HG03139 (cell line): ENCODE measurements around the gene P3H4.
"Not testable (repeated sequence)": the region's sequence is repeated elsewhere in the genome, so short reads cannot be mapped to it uniquely, and the experiment has no call there.

ENCODE experiments used
- ATAC-seq: cut with Tn5 transposase; IDR thresholded peaks from one replicate; pipeline ENCODE4 v1.9.1; 2021; ENCODE audit not compliant: unreplicated experiment

P3H4 gene

DNA sequence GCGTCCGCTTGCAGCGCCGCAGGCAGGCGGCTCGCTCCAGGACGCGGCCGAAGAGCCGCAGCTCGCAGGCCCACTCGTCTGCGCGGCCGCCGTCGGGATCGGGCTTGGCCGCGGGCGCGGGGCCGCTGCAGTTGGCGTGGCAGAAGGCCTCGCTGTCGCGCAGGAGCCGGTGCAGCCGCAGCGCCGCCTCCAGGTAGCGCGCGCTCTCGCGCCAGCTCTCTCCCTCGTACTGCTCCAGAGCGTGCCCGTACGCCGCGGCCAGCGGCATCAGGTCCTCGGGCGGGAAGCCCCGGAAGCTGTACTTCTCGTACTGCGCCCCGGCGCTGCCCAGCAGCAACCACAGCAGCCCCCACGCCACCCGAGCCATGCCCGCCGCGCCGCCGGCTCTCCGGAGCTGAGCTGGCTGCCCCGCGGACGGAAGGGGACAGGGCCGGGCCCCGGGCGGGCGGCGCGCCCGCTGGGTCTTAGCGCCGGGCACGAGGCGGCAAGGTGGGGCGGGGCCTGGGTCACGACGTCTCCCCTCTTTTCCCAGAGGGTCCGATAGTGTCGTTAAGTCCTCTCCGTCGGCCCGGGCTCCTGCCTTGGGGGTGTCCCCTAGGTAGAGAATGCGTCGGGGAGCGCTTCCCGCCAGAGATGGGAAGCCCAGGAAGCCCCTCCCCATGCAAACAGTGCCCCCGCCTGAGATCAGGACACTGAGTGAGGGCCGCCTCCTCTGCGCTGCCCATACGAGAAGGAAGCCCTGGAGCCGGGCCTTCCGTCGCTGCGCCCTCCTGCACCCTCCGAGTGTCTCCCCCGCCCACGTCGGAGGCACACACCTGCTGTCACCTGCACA lies at the start of gene P3H4:
Gene P3H4 (minus strand): TSS at position 401 of the 832 bp plus-strand sequence. CDS start 34 bp downstream, at position 367.
- peak; percentile 64 for ATAC-seq

- ATAC-seq, result no peak
Observed at GRCh38 chr17:41860254-41860931, 48.6 kb upstream of the P3H4 start.

DNA sequence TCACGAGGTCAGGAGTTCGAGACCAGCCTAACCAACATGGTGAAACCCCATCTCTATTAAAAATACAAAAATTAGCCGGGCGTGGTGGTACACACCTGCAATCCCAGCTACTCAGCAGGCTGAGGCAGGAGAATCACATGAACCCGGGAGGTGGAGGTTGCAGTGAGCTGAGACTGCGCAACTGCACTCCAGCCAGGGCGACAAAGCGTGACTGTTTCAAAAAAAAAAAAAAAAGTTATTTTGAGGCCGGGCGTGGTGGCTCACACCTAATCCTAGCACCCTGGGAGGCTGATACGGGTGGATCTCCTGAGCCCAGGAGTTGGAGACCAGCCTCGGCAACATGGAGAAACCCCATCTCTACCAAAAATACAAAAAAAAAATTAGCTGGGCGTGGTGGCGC lies 39.6 kb upstream of the P3H4 start:
- ATAC-seq, result not testable (repeated sequence)

- ATAC-seq, result no peak
Observed at GRCh38 chr17:41849251-41849990, 37.7 kb upstream of the P3H4 start.

DNA sequence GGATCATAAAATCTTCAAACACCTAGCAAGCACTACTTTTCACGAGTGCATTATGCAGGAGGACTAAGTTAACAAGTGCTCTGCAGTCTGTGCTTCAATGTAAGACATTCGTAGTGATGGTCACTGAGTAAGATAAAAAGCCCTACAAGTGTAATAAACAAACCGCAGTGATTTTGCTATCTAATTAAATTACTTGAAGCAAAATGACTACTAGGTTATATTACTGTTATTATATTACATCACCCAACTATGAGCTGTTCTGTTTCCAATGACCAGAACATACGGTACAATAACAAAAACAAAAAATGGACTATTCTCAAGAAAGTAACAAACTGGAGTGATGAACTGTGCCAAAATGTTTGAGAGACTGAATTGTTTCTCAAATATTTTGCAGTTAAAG lies 37.0 kb upstream of the P3H4 start:
- no peak for ATAC-seq

DNA sequence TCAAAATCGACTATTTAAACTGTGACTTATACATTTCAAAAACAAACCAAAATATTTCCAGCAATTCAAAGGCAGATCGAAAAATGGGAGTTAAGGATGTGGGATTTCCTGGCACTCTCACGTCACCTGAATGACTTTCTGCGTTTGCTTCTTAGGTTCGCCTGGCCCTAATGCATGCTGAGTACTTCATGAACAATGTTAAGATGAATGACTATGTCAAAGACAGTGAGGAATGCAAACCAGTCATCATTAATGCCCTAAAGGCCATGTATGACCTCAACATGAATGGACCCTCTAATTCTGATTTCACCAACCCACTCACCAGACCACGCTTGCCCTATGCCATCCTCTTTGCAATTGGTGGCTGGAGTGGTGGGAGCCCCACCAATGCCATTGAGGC lies 33.2 kb upstream of the P3H4 start:
- ATAC-seq, result no peak

DNA sequence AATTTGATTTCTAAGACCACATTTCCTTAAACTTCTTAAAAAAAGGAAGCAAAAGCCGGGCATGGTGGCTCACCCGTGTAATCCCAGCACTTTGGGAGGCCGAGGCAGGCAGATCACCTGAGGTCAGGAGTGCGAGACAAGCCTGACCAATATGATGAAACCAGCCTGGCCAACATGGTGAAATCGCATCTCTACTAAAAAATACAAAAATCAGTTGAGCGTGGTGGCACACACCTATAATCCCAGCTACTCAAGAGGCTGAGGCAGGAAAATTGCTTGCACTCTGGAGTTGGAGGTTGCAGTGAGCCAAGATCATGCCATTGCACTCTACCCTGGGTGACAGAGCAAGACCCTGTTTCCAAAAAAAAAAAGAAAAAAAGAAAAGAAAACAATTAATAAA lies 29.0 kb upstream of the P3H4 start:
- ATAC-seq, result not testable (repeated sequence)

DNA sequence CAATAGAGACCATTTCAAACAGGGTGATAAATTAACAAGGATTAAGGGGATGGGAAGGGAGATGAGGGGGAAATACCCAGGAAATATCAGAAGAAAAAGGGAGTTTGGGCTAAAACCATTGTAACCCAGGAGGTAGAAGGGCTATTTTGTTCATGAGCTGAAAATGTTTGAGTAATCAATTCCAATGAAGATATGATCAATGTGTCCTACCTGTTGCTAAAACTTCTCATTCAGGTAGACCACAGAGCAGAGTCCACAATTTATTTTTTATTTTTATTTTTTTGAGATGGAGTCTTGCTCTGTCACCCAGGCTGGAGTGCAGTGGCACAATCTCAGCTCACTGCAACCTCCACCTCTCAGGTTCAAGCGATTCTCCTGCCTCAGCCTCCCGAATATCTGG lies 27.7 kb upstream of the P3H4 start:
- ATAC-seq, result not testable (repeated sequence)

- no peak for ATAC-seq
Observed at GRCh38 chr17:41837761-41838538, 26.2 kb upstream of the P3H4 start, which contains the start of gene KLHL10. Gene KLHL10 (plus strand): TSS chr17:41837825. CDS start chr17:41837933, 108 bp downstream.

- no peak for ATAC-seq
Observed at GRCh38 chr17:41836550-41837196, 24.9 kb upstream of the P3H4 start.

GRCh38 chr17:41835800-41836549 lies 24.2 kb upstream of the P3H4 start, which contains the start of gene NT5C3B:
Gene NT5C3B (minus strand): TSS chr17:41836232. CDS start chr17:41836193, 39 bp downstream.
- ATAC-seq, result no peak

DNA sequence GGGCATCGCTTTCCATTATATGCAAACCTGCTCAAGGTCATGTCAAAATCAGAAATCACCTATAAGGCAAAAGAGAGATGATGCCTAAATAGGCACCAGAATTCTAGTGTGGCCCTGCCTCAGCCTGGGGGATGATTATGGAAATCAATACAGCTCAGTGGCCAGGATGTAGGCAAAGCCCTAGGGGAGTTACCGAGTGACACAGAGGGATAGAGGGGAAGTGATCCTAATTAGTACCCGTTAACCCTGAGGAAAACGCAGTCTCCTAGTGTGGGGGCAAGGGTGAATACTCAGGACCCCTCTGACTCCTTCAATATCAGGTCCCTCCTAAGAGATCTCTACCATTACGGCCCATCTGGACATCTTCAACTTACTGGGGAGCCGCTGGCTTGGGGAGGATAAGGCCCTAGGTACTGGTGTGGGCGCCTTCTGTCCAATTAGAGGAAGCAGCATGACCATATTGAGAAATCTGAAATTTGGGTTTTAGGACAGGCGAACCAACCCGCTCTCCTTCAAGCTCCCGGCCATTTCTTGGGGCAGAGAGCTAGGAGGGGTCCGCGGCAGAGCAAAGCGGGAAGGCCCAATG lies 23.6 kb upstream of the P3H4 start:
- no peak for ATAC-seq

DNA sequence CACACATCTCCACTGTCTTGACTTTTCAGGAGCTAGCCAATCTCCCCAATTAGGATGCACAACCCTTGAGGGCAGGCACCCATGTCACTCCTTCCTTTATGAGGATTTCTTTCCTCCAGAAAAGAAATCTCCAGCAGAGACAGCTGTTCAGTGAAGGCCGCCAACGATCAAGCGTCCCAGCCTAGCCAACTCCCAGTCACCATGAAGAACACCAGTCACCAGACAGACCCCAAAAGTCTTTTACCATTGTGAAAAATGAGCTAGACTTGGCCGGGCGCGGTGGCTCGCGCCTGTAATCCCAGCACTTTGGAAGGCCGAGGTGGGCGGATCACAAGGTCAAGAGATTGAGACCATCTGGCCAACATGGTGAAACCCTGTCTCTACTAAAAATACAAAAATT lies 18.2 kb upstream of the P3H4 start:
- not testable (repeated sequence) for ATAC-seq

GRCh38 chr17:41825175-41825845 lies 13.6 kb upstream of the P3H4 start:
- ATAC-seq, result no peak

GRCh38 chr17:41824086-41824485 lies 12.3 kb upstream of the P3H4 start:
- no peak for ATAC-seq

DNA sequence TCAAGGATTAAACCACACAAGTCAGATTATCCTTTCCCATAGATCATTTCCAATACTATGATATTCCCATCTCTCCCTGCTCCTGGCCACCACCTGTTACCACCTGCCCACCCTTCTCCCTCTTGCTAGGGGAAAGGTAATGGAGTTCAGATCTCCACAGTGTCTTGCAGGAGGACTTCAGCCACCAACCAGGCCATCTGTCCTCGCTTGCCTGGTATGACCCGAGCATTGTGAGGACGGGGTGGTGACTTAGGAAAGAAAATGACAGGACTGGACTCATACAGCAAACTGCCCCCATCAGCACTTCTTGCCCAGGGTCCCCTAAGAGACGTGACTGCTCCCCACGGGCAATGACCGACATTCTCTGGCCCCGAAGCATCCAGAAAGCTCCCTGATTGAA lies 11.8 kb upstream of the P3H4 start:
- no peak for ATAC-seq

GRCh38 chr17:41823141-41823524 lies 11.4 kb upstream of the P3H4 start:
- no peak for ATAC-seq
